ENCODE measurements around the gene CTPS1.

- no peak for TF ChIP-seq POLR2A (IDR thresholded peaks at IDR 0.05)
- TF ChIP-seq CTCF (IDR thresholded peaks at IDR 0.05): no peak
These were observed 5.7 kb downstream of the CTPS1 start for GRCh38 chr1:40985161-40985560.
